Esophagus muscularis mucosa (tissue), 4 donors: ENCODE data around the gene TVP23C.

ENCODE experiments used
- CTCF ChIP-seq, 3 experiments: fragments of 200-600 bp in 2 of 3; fragments of 450-650 bp in 1 of 3; sonication (generic) in 2 of 3; IDR thresholded peaks; one replicate each; pipeline ENCODE4 v1.5.1; 2017 to 2019; ENCODE audit warnings: antibody characterized with exemption in 3 of 3, mild to moderate bottlenecking in 2 of 3, moderate library complexity in 1 of 3
- EP300 ChIP-seq: sonication (generic); formaldehyde crosslinking; IDR thresholded peaks from one replicate; pipeline ENCODE4 v1.6.1; 2017; ENCODE audit warnings: antibody characterized with exemption
- POLR2AphosphoS5 ChIP-seq, 2 donors: sonication (generic); formaldehyde crosslinking; IDR thresholded peaks; one replicate each; pipeline ENCODE4 v1.6.1; 2017; ENCODE audit warnings: antibody characterized with exemption in 2 of 2

GRCh38 chr17:15462976-15463772 is 100.1 kb downstream of the TVP23C start:
- no peak for TF ChIP-seq CTCF (IDR thresholded peaks at IDR 0.05)
- TF ChIP-seq EP300, result no peak
- peak; percentile 37 to 62 for TF ChIP-seq POLR2AphosphoS5 (IDR thresholded peaks at IDR 0.05)
